Natural killer cell (primary cell): ENCODE measurements around the gene UHRF2. TPM values are rescaled to one million over a fixed set of nuclear protein-coding genes. Genes with fewer than 3 reads are reported as not detected.

Experiments
- ATAC-seq, 3 donors: fragments of 150-1000 bp in 2 of 3; fragments of 200-7000 bp in 1 of 3; cut with Tn5 transposase; 1 replicate in 1 of 3; 2 replicates in 2 of 3; pipeline ENCODE4 v1.10.0; 2021; ENCODE audit warnings: mild to moderate bottlenecking in 2 of 3, moderate library complexity in 2 of 3
- DNase-seq, 2 donors: peaks; one replicate each; pipeline versions ENCODE4 v3.0.0 to v3.0.0-alpha.2; 2013 to 2021; ENCODE audit warnings: mixed read lengths in 1 of 2
- H3K27ac ChIP-seq: one replicate; pipeline ENCODE4 v1.5.1; 2013; ENCODE audit warnings: mild to moderate bottlenecking, low read length
- H3K27me3 ChIP-seq: one replicate; pipeline ENCODE4 v1.6.1; 2013; ENCODE audit warnings: low read length; ENCODE audit not compliant: control insufficient read depth, insufficient read depth
- H3K36me3 ChIP-seq: one replicate; pipeline ENCODE4 v1.6.1; 2013; ENCODE audit warnings: low read length; ENCODE audit not compliant: control insufficient read depth, insufficient read depth
- H3K4me1 ChIP-seq: one replicate; pipeline ENCODE4 v1.6.1; 2013; ENCODE audit warnings: low read length; ENCODE audit not compliant: control insufficient read depth, insufficient read depth
- H3K4me3 ChIP-seq: one replicate; pipeline ENCODE4 v1.5.1; 2013; ENCODE audit warnings: low read length
- H3K9me3 ChIP-seq: one replicate; pipeline ENCODE4 v1.6.1; 2013; ENCODE audit warnings: low read length; ENCODE audit not compliant: control insufficient read depth, insufficient read depth
- H3K27ac Mint-ChIP-seq, 2 donors: one replicate each; pipeline ENCODE4 v1.8.0; 2022; ENCODE audit warnings: mild to moderate bottlenecking in 2 of 2, mixed read lengths in 2 of 2, moderate library complexity in 1 of 2
- H3K27me3 Mint-ChIP-seq, 2 donors: one replicate each; pipeline ENCODE4 v1.8.0; 2022; ENCODE audit warnings: low read depth in 2 of 2, mixed read lengths in 2 of 2
- H3K36me3 Mint-ChIP-seq: one replicate; pipeline ENCODE4 v1.8.0; 2022; ENCODE audit warnings: mixed read lengths
- H3K4me1 Mint-ChIP-seq, 2 donors: one replicate each; pipeline ENCODE4 v1.8.0; 2022; ENCODE audit warnings: mixed read lengths in 2 of 2
- H3K4me3 Mint-ChIP-seq: one replicate; pipeline ENCODE4 v1.8.0; 2022; ENCODE audit warnings: mild to moderate bottlenecking, moderate library complexity, mixed read lengths
- H3K9me3 Mint-ChIP-seq, 2 donors: one replicate each; pipeline ENCODE4 v1.8.0; 2022; ENCODE audit warnings: mixed read lengths in 2 of 2
- WGBS: methylation state at CpG from one replicate; pipeline ENCODE4 v1.1.7; 2013; ENCODE audit warnings: missing lambda C conversion rate; ENCODE audit not compliant: insufficient coverage; 5-methylcytosine and 5-hydroxymethylcytosine counted together
- intact Hi-C: fragments of 100-400 bp; cut with micrococcal nuclease; formaldehyde crosslinking; loops from one replicate; pipeline ENCODE4 v1.14.2; 2022
- total RNA-seq, 4 donors: library from RNA; stranded (reverse); fragments of 120-200 nt in 1 of 4; gene quantifications; one replicate each; pipeline versions ENCODE4 v1.2.3 to v1.2.4, GENCODE V29; 2013 to 2022
- TF ChIP-seq, protein P1 (sequence below): fragments of 200-600 bp; IDR thresholded peaks from one replicate; pipeline ENCODE4 v1.8.0; 2022; ENCODE audit warnings: antibody characterized with exemption

The UHRF2 gene
- total RNA-seq, 3 donors from 2014 or later (not counting 1 experiment from before 2014, with no cell fraction given) = 118 to 130 (median 120) TPM

DNA sequence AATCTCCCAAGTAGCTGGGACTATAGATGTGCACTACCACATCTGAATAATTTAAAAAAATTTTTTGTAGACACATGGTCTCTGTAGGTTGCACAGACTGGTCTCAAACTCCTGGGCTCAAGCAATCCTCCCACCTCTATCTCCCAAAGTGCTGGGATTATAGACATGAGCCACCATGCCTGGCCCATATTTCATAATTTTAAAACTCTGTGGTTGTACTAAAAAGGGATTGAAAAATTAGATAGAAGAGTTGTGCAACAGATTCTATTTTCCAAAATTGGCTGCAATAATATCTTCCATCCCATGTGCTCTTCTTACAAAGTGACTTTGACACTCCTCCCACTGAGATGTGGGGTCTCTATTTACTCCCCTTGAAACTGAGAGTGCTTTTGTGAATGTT is 7.6 kb upstream of the UHRF2 start:
- Histone ChIP-seq H3K36me3 (no peaks in the 10 kb centered on the region), H3K27me3 (no peaks in the 10 kb centered on the region), H3K4me3 (no peak overlapping the region), H3K27ac (no peak overlapping the region), H3K9me3 (no peaks in the 10 kb centered on the region), H3K4me1 (no peaks in the 10 kb centered on the region)
- H3K36me3 Mint-ChIP-seq = no peaks in the 10 kb centered on the region
- intact Hi-C loops = no loop called here
- DNase-seq (no peak), ATAC-seq (no peak)
- H3K4me1 Mint-ChIP-seq = no peaks in the 10 kb centered on the region
- peaks cover 0 to 3% of the 10 kb centered on the region in 2 donors for H3K27me3 Mint-ChIP-seq
- H3K4me3 Mint-ChIP-seq = no peak overlapping the region
- H3K27ac Mint-ChIP-seq = no peak overlapping the region
- TF ChIP-seq, protein P1, sequence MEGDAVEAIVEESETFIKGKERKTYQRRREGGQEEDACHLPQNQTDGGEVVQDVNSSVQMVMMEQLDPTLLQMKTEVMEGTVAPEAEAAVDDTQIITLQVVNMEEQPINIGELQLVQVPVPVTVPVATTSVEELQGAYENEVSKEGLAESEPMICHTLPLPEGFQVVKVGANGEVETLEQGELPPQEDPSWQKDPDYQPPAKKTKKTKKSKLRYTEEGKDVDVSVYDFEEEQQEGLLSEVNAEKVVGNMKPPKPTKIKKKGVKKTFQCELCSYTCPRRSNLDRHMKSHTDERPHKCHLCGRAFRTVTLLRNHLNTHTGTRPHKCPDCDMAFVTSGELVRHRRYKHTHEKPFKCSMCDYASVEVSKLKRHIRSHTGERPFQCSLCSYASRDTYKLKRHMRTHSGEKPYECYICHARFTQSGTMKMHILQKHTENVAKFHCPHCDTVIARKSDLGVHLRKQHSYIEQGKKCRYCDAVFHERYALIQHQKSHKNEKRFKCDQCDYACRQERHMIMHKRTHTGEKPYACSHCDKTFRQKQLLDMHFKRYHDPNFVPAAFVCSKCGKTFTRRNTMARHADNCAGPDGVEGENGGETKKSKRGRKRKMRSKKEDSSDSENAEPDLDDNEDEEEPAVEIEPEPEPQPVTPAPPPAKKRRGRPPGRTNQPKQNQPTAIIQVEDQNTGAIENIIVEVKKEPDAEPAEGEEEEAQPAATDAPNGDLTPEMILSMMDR = no peak
- H3K9me3 Mint-ChIP-seq = no peaks in the 10 kb centered on the region

DNA sequence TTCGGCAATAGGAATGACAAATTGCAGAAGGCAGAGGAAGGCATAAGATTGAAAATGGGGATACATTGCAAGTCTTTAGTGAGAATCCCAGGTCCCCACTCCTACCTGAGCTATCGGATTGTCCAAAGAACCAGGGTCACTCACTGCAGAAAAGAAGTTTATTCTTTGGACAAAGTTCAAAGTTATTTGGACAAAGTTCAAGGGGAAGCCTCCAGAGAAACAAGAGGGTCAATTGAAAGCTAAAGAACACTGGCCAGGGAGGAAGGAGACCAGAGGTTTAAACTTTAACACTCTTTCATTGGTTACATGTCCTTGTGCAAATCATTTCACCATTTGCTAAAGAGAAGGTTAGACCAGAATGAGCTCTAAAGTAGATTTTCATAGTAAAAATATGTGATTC is 5.2 kb upstream of the UHRF2 start:
- 100% methylated on average over 2 of the region's 2 CpGs for WGBS
- ATAC-seq (no peak), DNase-seq (no peak)
- intact Hi-C loops = no loop called here
- TF ChIP-seq, protein P1 = no peak
- Mint-ChIP-seq H3K27ac (no peak overlapping the region), H3K4me3 (no peak overlapping the region), H3K9me3 (no peaks in the 10 kb centered on the region), H3K36me3 (no peaks in the 10 kb centered on the region), H3K4me1 (no peaks in the 10 kb centered on the region), H3K27me3 (peaks cover 0 to 3% of the 10 kb centered on the region in 2 donors)
- H3K36me3 ChIP-seq = no peaks in the 10 kb centered on the region
- no peaks in the 10 kb centered on the region for H3K9me3 ChIP-seq
- no peak overlapping the region for H3K27ac ChIP-seq
- H3K4me1 ChIP-seq = peaks cover 11% of the 10 kb centered on the region
- no peaks in the 10 kb centered on the region for H3K27me3 ChIP-seq
- no peak overlapping the region for H3K4me3 ChIP-seq

DNA sequence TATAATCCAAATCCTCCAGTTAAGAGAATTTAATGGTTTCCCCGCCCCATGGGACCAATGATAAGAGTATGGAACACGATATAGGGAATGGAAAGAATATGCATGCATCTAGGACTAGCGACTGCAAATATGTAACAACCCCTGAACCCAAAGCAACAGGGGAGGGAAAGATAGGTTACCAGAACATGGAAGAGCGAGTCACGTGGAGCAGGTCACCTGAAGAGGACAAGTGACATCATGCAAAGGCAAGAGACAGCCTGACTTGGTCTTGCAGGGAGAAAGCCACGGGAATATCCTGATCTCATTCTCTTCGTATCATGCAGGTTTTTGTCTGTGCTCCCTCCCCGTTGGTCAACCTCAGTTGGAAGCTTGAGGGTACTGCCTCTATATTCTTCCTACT is 4.7 kb upstream of the UHRF2 start:
- H3K36me3 Mint-ChIP-seq = no peaks in the 10 kb centered on the region
- Histone ChIP-seq H3K4me1 (peaks cover 11% of the 10 kb centered on the region), H3K36me3 (no peaks in the 10 kb centered on the region), H3K27ac (no peak overlapping the region), H3K9me3 (no peaks in the 10 kb centered on the region), H3K4me3 (no peak overlapping the region), H3K27me3 (no peaks in the 10 kb centered on the region)
- WGBS = 95% methylated on average over 8 of the region's 8 CpGs
- no peaks in the 10 kb centered on the region for H3K9me3 Mint-ChIP-seq
- H3K27me3 Mint-ChIP-seq = peaks cover 0 to 3% of the 10 kb centered on the region in 2 donors
- no peak overlapping the region for H3K27ac Mint-ChIP-seq
- ATAC-seq (no peak), DNase-seq (no peak)
- TF ChIP-seq, protein P1 = no peak
- no peak overlapping the region for H3K4me3 Mint-ChIP-seq
- intact Hi-C loops = no loop called here
- no peaks in the 10 kb centered on the region for H3K4me1 Mint-ChIP-seq

DNA sequence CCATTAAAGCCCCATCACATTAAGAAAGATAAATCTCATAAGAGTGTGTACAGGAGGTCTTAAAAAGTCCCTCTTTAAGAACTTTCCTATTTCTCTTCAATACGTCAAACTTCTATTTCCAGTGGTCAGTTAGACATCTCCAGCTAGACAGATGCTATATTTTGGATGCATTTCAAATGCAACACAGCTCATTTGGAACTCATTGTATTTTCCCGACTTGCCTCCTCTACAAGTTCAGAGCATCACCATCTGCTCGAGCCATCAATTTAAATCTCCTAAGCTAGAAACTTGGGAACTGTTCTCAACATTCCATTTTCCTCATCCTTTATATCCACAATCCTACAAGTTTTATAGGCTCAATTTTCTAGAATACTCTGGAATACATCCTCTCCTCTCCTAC is 3.2 kb upstream of the UHRF2 start:
- H3K27ac Mint-ChIP-seq = no peak overlapping the region
- no peak overlapping the region for H3K27ac ChIP-seq

More for the DNA sequence above, 3.2 kb upstream of the UHRF2 start:
- no peak overlapping the region for H3K4me3 ChIP-seq
- Mint-ChIP-seq H3K36me3 (no peaks in the 10 kb centered on the region), H3K9me3 (no peaks in the 10 kb centered on the region), H3K4me1 (peaks cover 9 to 10% of the 10 kb centered on the region in 2 donors), H3K27me3 (peaks cover 0 to 3% of the 10 kb centered on the region in 2 donors), H3K4me3 (no peak overlapping the region)
- DNase-seq (no peak), ATAC-seq (no peak)
- H3K27me3 ChIP-seq = no peaks in the 10 kb centered on the region
- TF ChIP-seq, protein P1 = no peak
- intact Hi-C loops = loop anchor here (5.0 to 10.0 kb wide), 2 partner anchors 347 to 565 kb away; partner anchors contain the start of gene KDM4C
- H3K9me3 ChIP-seq = no peaks in the 10 kb centered on the region
- peaks cover 11% of the 10 kb centered on the region for H3K4me1 ChIP-seq
- 99% methylated on average over 3 of the region's 3 CpGs for WGBS
- no peaks in the 10 kb centered on the region for H3K36me3 ChIP-seq
